Activated naive CD4-positive, alpha-beta T cell treated with anti-CD3 and anti-CD28 coated beads, Interleukin-2, amount 50 U/mL, for 72 hours (primary cell): ENCODE measurements around the gene CEMIP. TPM values are rescaled to one million over a fixed set of nuclear protein-coding genes. Genes with fewer than 3 reads are reported as not detected.

Source experiments
- ATAC-seq, 2 donors: fragments of 150-1000 bp; cut with Tn5 transposase; 2 replicates each; pipeline ENCODE4 v1.10.0; 2021; ENCODE audit warnings: mild to moderate bottlenecking in 2 of 2, moderate library complexity in 2 of 2
- DNase-seq, 2 donors: peaks; one replicate each; pipeline ENCODE4 v3.0.0; 2021 to 2022; ENCODE audit warnings: low spot score in 2 of 2
- H3K27ac Mint-ChIP-seq, 2 donors: one replicate each; pipeline ENCODE4 v1.8.0; 2022; ENCODE audit warnings: mild to moderate bottlenecking in 2 of 2, mixed read lengths in 2 of 2
- H3K36me3 Mint-ChIP-seq, 2 donors: one replicate each; pipeline ENCODE4 v1.8.0; 2022; ENCODE audit warnings: mixed read lengths in 2 of 2
- H3K9me3 Mint-ChIP-seq, 2 donors: one replicate each; pipeline ENCODE4 v1.8.0; 2022; ENCODE audit warnings: mixed read lengths in 2 of 2
- total RNA-seq, 2 donors: library from RNA; stranded (reverse); gene quantifications; one replicate each; pipeline ENCODE4 v1.2.3, GENCODE V29; 2022

Gene CEMIP
- total RNA-seq, 2 donors from 2014 or later: not detected

- H3K36me3 Mint-ChIP-seq: no peaks in the 10 kb centered on the region
- H3K27ac Mint-ChIP-seq: no peak overlapping the region
- DNase-seq (no peak), ATAC-seq (no peak)
- peaks cover 0 to 8% of the 10 kb centered on the region in 2 donors for H3K9me3 Mint-ChIP-seq
Observed at GRCh38 chr15:80825361-80826030, 46.3 kb downstream of the CEMIP start.

- DNase-seq: no peak
- no peak for ATAC-seq
- peak overlapping the region in 1 of 2 donors; percentile 4 for H3K27ac Mint-ChIP-seq
- no peaks in the 10 kb centered on the region for H3K36me3 Mint-ChIP-seq
- H3K9me3 Mint-ChIP-seq: no peaks in the 10 kb centered on the region
Observed at GRCh38 chr15:80828796-80829195, 49.6 kb downstream of the CEMIP start.

- no peaks in the 10 kb centered on the region for H3K9me3 Mint-ChIP-seq
- DNase-seq: no peak
- ATAC-seq: no peak
- H3K27ac Mint-ChIP-seq: no peak overlapping the region
- H3K36me3 Mint-ChIP-seq: no peaks in the 10 kb centered on the region
Observed at GRCh38 chr15:80830677-80831076, 51.5 kb downstream of the CEMIP start.

GRCh38 chr15:80831192-80831591 is 52.0 kb downstream of the CEMIP start:
- Mint-ChIP-seq H3K36me3 (no peaks in the 10 kb centered on the region), H3K27ac (no peak overlapping the region), H3K9me3 (no peaks in the 10 kb centered on the region)
- DNase-seq (no peak), ATAC-seq (no peak)

- ATAC-seq (no peak), DNase-seq (no peak)
- Mint-ChIP-seq H3K27ac (no peak overlapping the region), H3K9me3 (no peaks in the 10 kb centered on the region), H3K36me3 (no peaks in the 10 kb centered on the region)
Observed at GRCh38 chr15:80831606-80832224, 52.5 kb downstream of the CEMIP start.

GRCh38 chr15:80832686-80833085 is 53.5 kb downstream of the CEMIP start:
- Mint-ChIP-seq H3K9me3 (no peaks in the 10 kb centered on the region), H3K36me3 (no peaks in the 10 kb centered on the region), H3K27ac (no peak overlapping the region)
- ATAC-seq (no peak), DNase-seq (no peak)

GRCh38 chr15:80834402-80834801 is 55.2 kb downstream of the CEMIP start:
- H3K36me3 Mint-ChIP-seq: no peaks in the 10 kb centered on the region
- H3K27ac Mint-ChIP-seq: no peak overlapping the region
- DNase-seq (no peak), ATAC-seq (no peak)
- no peaks in the 10 kb centered on the region for H3K9me3 Mint-ChIP-seq

GRCh38 chr15:80834906-80835305 is 55.7 kb downstream of the CEMIP start:
- Mint-ChIP-seq H3K27ac (no peak overlapping the region), H3K9me3 (no peaks in the 10 kb centered on the region), H3K36me3 (no peaks in the 10 kb centered on the region)
- DNase-seq (no peak), ATAC-seq (no peak)

GRCh38 chr15:80835336-80835735 is 56.2 kb downstream of the CEMIP start:
- ATAC-seq: no peak
- no peaks in the 10 kb centered on the region for H3K36me3 Mint-ChIP-seq

GRCh38 chr15:80836223-80836622 is 57.1 kb downstream of the CEMIP start:
- H3K9me3 Mint-ChIP-seq: no peaks in the 10 kb centered on the region
- H3K36me3 Mint-ChIP-seq: no peaks in the 10 kb centered on the region
- no peak for DNase-seq
- ATAC-seq: no peak
- no peak overlapping the region for H3K27ac Mint-ChIP-seq

More at GRCh38 chr15:80835336-80835735, 56.2 kb downstream of the CEMIP start:
- no peak for DNase-seq
- H3K27ac Mint-ChIP-seq: no peak overlapping the region
- no peaks in the 10 kb centered on the region for H3K9me3 Mint-ChIP-seq

GRCh38 chr15:80837006-80837405 is 57.8 kb downstream of the CEMIP start:
- no peaks in the 10 kb centered on the region for H3K9me3 Mint-ChIP-seq
- no peak for DNase-seq
- H3K27ac Mint-ChIP-seq: no peak overlapping the region
- H3K36me3 Mint-ChIP-seq: no peaks in the 10 kb centered on the region
- ATAC-seq: no peak

GRCh38 chr15:80838012-80838411 is 58.8 kb downstream of the CEMIP start:
- no peaks in the 10 kb centered on the region for H3K36me3 Mint-ChIP-seq
- DNase-seq (no peak), ATAC-seq (no peak)
- no peak overlapping the region for H3K27ac Mint-ChIP-seq
- H3K9me3 Mint-ChIP-seq: no peaks in the 10 kb centered on the region

- DNase-seq (no peak), ATAC-seq (no peak)
- Mint-ChIP-seq H3K36me3 (no peaks in the 10 kb centered on the region), H3K27ac (no peak overlapping the region), H3K9me3 (no peaks in the 10 kb centered on the region)
Observed at GRCh38 chr15:80838666-80839065, 59.5 kb downstream of the CEMIP start.

GRCh38 chr15:80839764-80840130 is 60.6 kb downstream of the CEMIP start:
- no peaks in the 10 kb centered on the region for H3K36me3 Mint-ChIP-seq
- ATAC-seq (no peak), DNase-seq (no peak)
- H3K27ac Mint-ChIP-seq: no peak overlapping the region
- H3K9me3 Mint-ChIP-seq: no peaks in the 10 kb centered on the region

GRCh38 chr15:80840182-80841130 is 61.3 kb downstream of the CEMIP start:
- ATAC-seq: no peak
- H3K9me3 Mint-ChIP-seq: no peaks in the 10 kb centered on the region
- H3K27ac Mint-ChIP-seq: no peak overlapping the region
- H3K36me3 Mint-ChIP-seq: no peaks in the 10 kb centered on the region
- no peak for DNase-seq

- Mint-ChIP-seq H3K27ac (no peak overlapping the region), H3K36me3 (no peaks in the 10 kb centered on the region), H3K9me3 (no peaks in the 10 kb centered on the region)
- DNase-seq (no peak), ATAC-seq (no peak)
Observed at GRCh38 chr15:80841541-80841940, 62.4 kb downstream of the CEMIP start.

- no peaks in the 10 kb centered on the region for H3K9me3 Mint-ChIP-seq
Observed at GRCh38 chr15:80844011-80844732, 65.0 kb downstream of the CEMIP start.

More at GRCh38 chr15:80844011-80844732, 65.0 kb downstream of the CEMIP start:
- ATAC-seq (no peak), DNase-seq (no peak)
- Mint-ChIP-seq H3K27ac (no peak overlapping the region), H3K36me3 (no peaks in the 10 kb centered on the region)
